H1 (cell line): ENCODE data around the gene CDC123. TPM values are rescaled to one million over a fixed set of nuclear protein-coding genes. Genes with fewer than 3 reads are reported as not detected.

Experiments used
- CTCF ChIA-PET: fragments of 300-600 bp; sonication (Branson Sonifier 250); formaldehyde crosslinking; loops from one replicate; lab custom pipeline; 2021; ENCODE audit not compliant: partially characterized antibody; lab: Charles Lee
- POLR2A ChIA-PET: fragments of 300-600 bp; sonication (Branson Sonifier 250); formaldehyde crosslinking; loops from one replicate; lab custom pipeline; 2021; ENCODE audit warnings: inconsistent platforms; ENCODE audit not compliant: partially characterized antibody; lab: Charles Lee
- DNase-seq, 2 experiments: peaks; one replicate each; pipeline versions ENCODE4 v3.0.0 to v3.0.0-alpha.2; 2010 to 2022; ENCODE audit warnings: low spot score in 2 of 2, low read depth in 1 of 2, mixed read lengths in 1 of 2
- FAIRE-seq: peaks from 2 replicates; lab custom pipeline; 2011; peaks lifted over from hg19 to GRCh38; lab: Jason Lieb, UNC
- H2AFZ ChIP-seq: 2 replicates; pipeline ENCODE4 v1.8.1; 2012; ENCODE audit warnings: low read length, inconsistent platforms
- H2AK5ac ChIP-seq: 2 replicates; pipeline ENCODE4 v1.6.1; 2013; ENCODE audit warnings: low read depth, low read length
- H2BK120ac ChIP-seq: replicated peaks from 2 replicates; pipeline ENCODE3; 2013; ENCODE audit warnings: low read depth, low read length, inconsistent platforms
- H2BK12ac ChIP-seq: 2 replicates; pipeline ENCODE4 v1.6.1; 2013; ENCODE audit warnings: low read depth, low read length
- H2BK15ac ChIP-seq: 2 replicates; pipeline ENCODE4 v1.6.1; 2013; ENCODE audit warnings: low read length
- H2BK20ac ChIP-seq: 2 replicates; pipeline ENCODE4 v1.6.1; 2013; ENCODE audit warnings: low read length
- H2BK5ac ChIP-seq: 2 replicates; pipeline ENCODE4 v1.6.1; 2013; ENCODE audit warnings: low read depth, low read length
- H3K14ac ChIP-seq: 2 replicates; pipeline ENCODE4 v1.6.1; 2013; ENCODE audit warnings: inconsistent platforms; ENCODE audit not compliant: insufficient read length
- H3K18ac ChIP-seq: 2 replicates; pipeline ENCODE4 v1.6.1; 2013; ENCODE audit warnings: low read length; ENCODE audit errors: extremely low read depth
- H3K23ac ChIP-seq: 2 replicates; pipeline ENCODE4 v1.6.1; 2013; ENCODE audit warnings: inconsistent platforms; ENCODE audit not compliant: insufficient read length
- H3K23me2 ChIP-seq: 2 replicates; pipeline ENCODE4 v1.6.1; 2013; ENCODE audit warnings: low read depth, low read length
- H3K27ac ChIP-seq: 2 replicates; pipeline ENCODE4 v1.6.1; 2011; ENCODE audit warnings: low read depth, low read length, inconsistent platforms
- H3K27me3 ChIP-seq, 4 experiments: replicated peaks in 1 of 4; 1 replicate in 1 of 4; 2 replicates in 3 of 4; pipeline versions ENCODE4 v1.6.1 to v1.8.1; 2011 to 2013; ENCODE audit warnings: low read length in 3 of 4, mild to moderate bottlenecking in 3 of 4, inconsistent platforms in 2 of 4, mixed read lengths in 2 of 4, moderate library complexity in 1 of 4; ENCODE audit not compliant: control insufficient read depth in 3 of 4, insufficient read depth in 3 of 4; ENCODE audit errors: extremely low read depth in 1 of 4
- H3K36me3 ChIP-seq, 4 experiments: 2 replicates each; pipeline versions ENCODE4 v1.6.1 to v1.8.1; 2011 to 2013; ENCODE audit warnings: mild to moderate bottlenecking in 4 of 4, low read length in 3 of 4, moderate library complexity in 2 of 4, control low read depth in 1 of 4, inconsistent platforms in 1 of 4; ENCODE audit not compliant: insufficient read depth in 4 of 4, control insufficient read depth in 2 of 4
- H3K4ac ChIP-seq: replicated peaks from 2 replicates; pipeline ENCODE3; 2013; ENCODE audit warnings: low read length, low read depth, mixed read lengths, inconsistent platforms; ENCODE audit not compliant: insufficient read length
- H3K4me1 ChIP-seq, 4 experiments: replicated peaks in 1 of 4; 1 replicate in 1 of 4; 2 replicates in 3 of 4; pipeline versions ENCODE4 v1.6.1 to v1.8.1; 2011 to 2013; ENCODE audit warnings: low read length in 3 of 4, inconsistent platforms in 2 of 4, mixed read lengths in 1 of 4; ENCODE audit not compliant: insufficient read depth in 4 of 4, control insufficient read depth in 3 of 4
- H3K4me2 ChIP-seq, 2 experiments: 2 replicates each; pipeline versions ENCODE4 v1.6.1 to v1.8.1; 2011 to 2013; ENCODE audit warnings: low read depth in 2 of 2, low read length in 2 of 2, control low read depth in 1 of 2, inconsistent platforms in 1 of 2, mild to moderate bottlenecking in 1 of 2; ENCODE audit not compliant: insufficient read depth in 1 of 2
- H3K4me3 ChIP-seq, 4 experiments: fragments of 200-600, 300-600 bp in 1 of 4; sonication (generic), shearing (Covaris generic), sonication (Bioruptor Twin) in 1 of 4; 2 replicates each; pipeline versions ENCODE4 v1.5.1 to v1.8.1; 2011 to 2016; ENCODE audit warnings: low read length in 4 of 4, low read depth in 3 of 4, control low read depth in 2 of 4, inconsistent platforms in 2 of 4, mild to moderate bottlenecking in 2 of 4, mixed read lengths in 1 of 4, moderate library complexity in 1 of 4; ENCODE audit not compliant: insufficient read depth in 2 of 4; ENCODE audit errors: extremely low read depth in 1 of 4
- H3K56ac ChIP-seq: replicated peaks from 2 replicates; pipeline ENCODE3; 2013; ENCODE audit warnings: low read depth, mild to moderate bottlenecking, mixed read lengths, low read length, inconsistent platforms; ENCODE audit not compliant: insufficient read length
- H3K79me1 ChIP-seq: 2 replicates; pipeline ENCODE4 v1.6.1; 2013; ENCODE audit warnings: low read depth, low read length, control low read depth
- H3K79me2 ChIP-seq, 2 experiments: 2 replicates each; pipeline versions ENCODE4 v1.6.1 to v1.8.1; 2012 to 2013; ENCODE audit warnings: low read length in 2 of 2, mild to moderate bottlenecking in 2 of 2, inconsistent platforms in 1 of 2; ENCODE audit not compliant: insufficient read depth in 2 of 2, control insufficient read depth in 1 of 2
- H3K9ac ChIP-seq, 4 experiments: replicated peaks in 1 of 4; 1 replicate in 1 of 4; 2 replicates in 3 of 4; pipeline versions ENCODE4 v1.6.1 to v1.8.1; 2011 to 2013; ENCODE audit warnings: low read depth in 3 of 4, low read length in 3 of 4, control low read depth in 2 of 4, mild to moderate bottlenecking in 2 of 4, moderate library complexity in 2 of 4, inconsistent platforms in 1 of 4; ENCODE audit errors: extremely low read depth in 1 of 4
- H3K9me3 ChIP-seq, 2 experiments: 2 replicates each; pipeline versions ENCODE4 v1.6.1 to v1.8.1; 2012 to 2013; ENCODE audit warnings: mild to moderate bottlenecking in 2 of 2, moderate library complexity in 2 of 2, control low read depth in 1 of 2, inconsistent platforms in 1 of 2, low read depth in 1 of 2, low read length in 1 of 2, mixed read lengths in 1 of 2; ENCODE audit not compliant: insufficient read depth in 2 of 2
- H4K20me1 ChIP-seq, 2 experiments: replicated peaks in 1 of 2; 2 replicates each; pipeline versions ENCODE3 to v1.8.1; 2011 to 2013; ENCODE audit warnings: inconsistent platforms in 2 of 2, low read length in 2 of 2, mild to moderate bottlenecking in 1 of 2; ENCODE audit not compliant: insufficient read depth in 2 of 2, control insufficient read depth in 1 of 2
- H4K5ac ChIP-seq: 2 replicates; pipeline ENCODE4 v1.6.1; 2013; ENCODE audit warnings: low read length, low read depth, mixed read lengths, inconsistent platforms; ENCODE audit not compliant: insufficient read length
- H4K8ac ChIP-seq: 2 replicates; pipeline ENCODE4 v1.8.0; 2013; ENCODE audit warnings: mild to moderate bottlenecking, moderate library complexity, low read length, inconsistent platforms; ENCODE audit not compliant: insufficient read depth; ENCODE audit errors: extremely low read depth
- H4K91ac ChIP-seq: replicated peaks from 2 replicates; pipeline ENCODE3; 2013; ENCODE audit warnings: low read length, mixed read lengths, inconsistent platforms; ENCODE audit not compliant: insufficient read length
- CBX5 ChIP-seq: fragments of 300-800, 300-1000 bp; sonication (generic); IDR thresholded peaks from 2 replicates; pipeline ENCODE4 v1.7.1; 2016; ENCODE audit warnings: antibody characterized with exemption, low read length, low read depth
- CREB1 ChIP-seq: IDR thresholded peaks from 2 replicates; pipeline ENCODE4 v1.6.1; 2012; ENCODE audit warnings: inconsistent platforms
- CTBP2 ChIP-seq: IDR thresholded peaks from 2 replicates; pipeline ENCODE4 v1.7.0; 2011; ENCODE audit warnings: borderline replicate concordance, mild to moderate bottlenecking, moderate library complexity, mixed read lengths, low read length; ENCODE audit not compliant: insufficient read depth, insufficient read length
- JUN ChIP-seq: IDR thresholded peaks from 2 replicates; pipeline ENCODE4 v1.6.1; 2011; ENCODE audit warnings: low read depth, mild to moderate bottlenecking, improper control_type of control experiment, low read length
- KDM1A ChIP-seq: fragments of 200-600, 300-600 bp; sonication (generic); IDR thresholded peaks from 2 replicates; pipeline ENCODE4 v1.7.1; 2016; ENCODE audit warnings: mild to moderate bottlenecking, low read length, borderline replicate concordance
- MAFK ChIP-seq: IDR thresholded peaks from 2 replicates; pipeline ENCODE4 v1.6.1; 2012; ENCODE audit warnings: low read depth, mild to moderate bottlenecking, improper control_type of control experiment, low read length
- POU5F1 ChIP-seq: IDR thresholded peaks from 2 replicates; pipeline ENCODE4 v1.6.1; 2011; ENCODE audit warnings: low read depth, mild to moderate bottlenecking, low read length, moderate library complexity
- RAD21 ChIP-seq, 2 experiments: IDR thresholded peaks in 1 of 2; conservative IDR thresholded peaks in 1 of 2; 2 replicates each; pipeline ENCODE4 v1.6.1; 2011; ENCODE audit warnings: low read depth in 2 of 2, low read length in 2 of 2, improper control_type of control experiment in 1 of 2, inconsistent platforms in 1 of 2, mild to moderate bottlenecking in 1 of 2, moderate library complexity in 1 of 2
- RBBP5 ChIP-seq: IDR thresholded peaks from 2 replicates; pipeline ENCODE4 v1.7.1; 2012; ENCODE audit warnings: low read depth, mild to moderate bottlenecking, inconsistent platforms, low read length, moderate library complexity, borderline replicate concordance
- SIRT6 ChIP-seq: IDR thresholded peaks from one replicate; pipeline ENCODE4 v1.7.1; 2012; ENCODE audit warnings: low read length, inconsistent platforms
- SIX5 ChIP-seq: IDR thresholded peaks from 2 replicates; pipeline ENCODE4 v1.6.1; 2011; ENCODE audit warnings: mild to moderate bottlenecking, low read depth, low read length
- SP1 ChIP-seq: IDR thresholded peaks from 2 replicates; pipeline ENCODE4 v1.6.1; 2011; ENCODE audit warnings: low read depth, low read length
- SP2 ChIP-seq: IDR thresholded peaks from 2 replicates; pipeline ENCODE4 v1.6.1; 2012; ENCODE audit warnings: mild to moderate bottlenecking, low read length, inconsistent platforms
- SUZ12 ChIP-seq: fragments of 200-600 bp; sonication (generic); IDR thresholded peaks from 2 replicates; pipeline ENCODE4 v1.6.1; 2012; ENCODE audit warnings: mild to moderate bottlenecking, inconsistent platforms, low read length, moderate library complexity, mixed read lengths
- WGBS, 2 experiments: shearing (Covaris generic) in 1 of 2; methylation state at CpG; one replicate each; pipeline versions ENCODE4 v1.1.6 to v1.1.7; 2013 to 2015; ENCODE audit warnings: low lambda C conversion rate in 2 of 2, mixed read lengths in 2 of 2, inconsistent platforms in 1 of 2, low coverage in 1 of 2, missing lambda C conversion rate in 1 of 2; ENCODE audit not compliant: insufficient replicate concordance in 2 of 2, insufficient coverage in 1 of 2, insufficient read length in 1 of 2; ENCODE audit errors: extremely low coverage in 1 of 2, missing lambda C conversion rate in 1 of 2; 5-methylcytosine and 5-hydroxymethylcytosine counted together
- polyA plus RNA-seq, 7 experiments: library from polyadenylated mRNA; depleted of rRNA in 3 of 7; stranded (reverse) in 5 of 7; unstranded in 2 of 7; fragments of >200 nt in 5 of 7; fragments of 200-250 nt in 2 of 7; gene quantifications; 1 replicate in 5 of 7; 2 replicates in 1 of 7; 4 replicates in 1 of 7; pipeline versions ENCODE4 v1.2.1 to v1.2.3, GENCODE V29; 2011 to 2013; ENCODE audit warnings: missing spikeins in 2 of 7, mixed read lengths in 2 of 7
- total RNA-seq: library from RNA; stranded (reverse); fragmentation: NEBNext Ultra II Directional; extraction: Animal tissue kit (Norgen Biotek cat#: 25700); gene quantifications from 2 replicates; pipeline ENCODE4 v1.2.1, GENCODE V29; 2021

The CDC123 gene
- total and polyA plus RNA-seq, 2 of the 8 experiments (the other 6 are each of a cell fraction or from before 2014, with no cell fraction given) = 115 to 202 TPM

DNA sequence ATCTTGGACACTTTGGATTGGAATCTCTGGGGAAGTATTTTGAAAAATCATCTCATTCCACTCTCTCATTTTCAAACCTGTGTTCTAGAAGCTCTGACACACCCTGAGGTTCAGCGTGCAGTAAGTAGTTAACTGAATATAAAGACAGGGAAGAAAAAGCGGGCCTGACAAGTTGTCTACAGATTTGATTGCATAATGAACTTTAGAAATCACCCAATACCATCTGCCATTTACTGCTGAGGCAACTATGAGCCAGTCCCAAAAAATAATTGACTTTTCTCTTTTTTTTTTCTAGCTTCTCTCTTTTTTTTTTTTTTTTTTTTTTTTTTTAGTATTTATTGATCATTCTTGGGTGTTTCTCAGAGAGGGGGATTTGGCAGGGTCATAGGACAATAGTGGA is 29.5 kb downstream of the CDC123 start:
- Histone ChIP-seq H4K20me1 (no peaks in the 10 kb centered on the region), H3K9ac (no peak overlapping the region), H3K36me3 (peaks cover 3 to 50% (median 25%) of the 10 kb centered on the region in 4 experiments; a peak in 7 of 8 replicates), H3K23ac (no peak overlapping the region), H3K27ac (no peak overlapping the region), H2BK5ac (no peak overlapping the region), H3K79me2 (peaks cover 0 to 8% of the 10 kb centered on the region in 2 experiments; a peak in 2 of 4 replicates), H4K5ac (no peak overlapping the region), H4K91ac (no peak overlapping the region), H2AK5ac (no peak overlapping the region), H3K18ac (no peak overlapping the region), H3K27me3 (no peaks in the 10 kb centered on the region), H2BK120ac (no peak overlapping the region), H2BK12ac (no peak overlapping the region), H3K23me2 (no peaks in the 10 kb centered on the region), H2BK20ac (no peak overlapping the region), H3K4ac (no peak overlapping the region), H3K14ac (no peak overlapping the region), H4K8ac (no peak overlapping the region), H3K56ac (no peak overlapping the region), H3K79me1 (peaks cover 3% of the 10 kb centered on the region), H2BK15ac (no peak overlapping the region), H3K9me3 (peaks cover 3 to 13% of the 10 kb centered on the region in 2 experiments; a peak in 3 of 4 replicates), H3K4me1 (no peaks in the 10 kb centered on the region), H3K4me3 (no peak overlapping the region), H2AFZ (no peak overlapping the region), H3K4me2 (no peak overlapping the region)
- TF ChIP-seq CREB1 = no peak
- TF ChIP-seq RBBP5 = no peak
- no peak for TF ChIP-seq SIX5
- TF ChIP-seq SP2 = no peak
- no peak for TF ChIP-seq SP1
- no peak for TF ChIP-seq CBX5
- no peak for TF ChIP-seq CTBP2
- no peak for TF ChIP-seq SIRT6
- no peak for TF ChIP-seq RAD21 (IDR thresholded peaks at IDR 0.05 in 1 of 2, conservative IDR thresholded peaks at IDR 0.05 in 1 of 2; ENCODE audit: low read depth in 2 of 2, low read length in 2 of 2)
- TF ChIP-seq MAFK = no peak
- TF ChIP-seq POU5F1 = no peak
- TF ChIP-seq KDM1A = no peak
- TF ChIP-seq SUZ12 = no peak
- no peak for TF ChIP-seq JUN
- DNase-seq (no peak), FAIRE-seq (no peak)
- ChIA-PET CTCF (interaction anchor here (1.1 to 2.4 kb wide), 3 partner anchors 11 to 28 kb away, joined by 3 to 11 read pairs (median 4); no protein-coding TSS in a partner anchor), POLR2A (interaction anchor here (1.7 kb wide), 1 partner anchor 13 kb away, joined by 7 read pairs; no protein-coding TSS in a partner anchor)
- 83% methylated on average over 2 of the region's 2 CpGs; no CpG with 5 or more reads in 1 of the 2 experiments for WGBS, 2 experiments
